ENCODE results near the gene SNCA.

SNCA gene

DNA sequence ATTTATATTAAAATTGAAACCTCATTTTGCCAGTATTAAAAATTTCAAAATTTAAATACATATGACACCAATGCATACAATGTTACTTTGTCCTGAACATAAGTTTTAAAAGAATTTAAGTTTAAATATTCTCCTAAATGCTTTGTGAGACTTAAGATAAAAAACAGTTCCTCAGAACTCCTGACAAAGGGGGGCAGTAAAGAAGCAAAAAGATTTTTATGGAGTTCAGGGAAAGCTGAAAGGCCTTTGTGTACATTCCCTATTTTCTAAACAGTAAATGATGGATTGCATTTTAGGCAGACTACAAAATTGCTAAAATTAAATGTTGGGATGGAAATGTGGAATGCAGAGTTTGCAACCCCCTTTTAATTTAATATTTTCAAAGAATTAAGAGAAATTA, 81.7 kb downstream of the SNCA start:
- H3K4me3 ChIP-seq (ENCODE audit: low read depth, low read length), result no peak overlapping the region
- CTCF ChIA-PET, result no interaction called here
- TF ChIP-seq, protein P1, sequence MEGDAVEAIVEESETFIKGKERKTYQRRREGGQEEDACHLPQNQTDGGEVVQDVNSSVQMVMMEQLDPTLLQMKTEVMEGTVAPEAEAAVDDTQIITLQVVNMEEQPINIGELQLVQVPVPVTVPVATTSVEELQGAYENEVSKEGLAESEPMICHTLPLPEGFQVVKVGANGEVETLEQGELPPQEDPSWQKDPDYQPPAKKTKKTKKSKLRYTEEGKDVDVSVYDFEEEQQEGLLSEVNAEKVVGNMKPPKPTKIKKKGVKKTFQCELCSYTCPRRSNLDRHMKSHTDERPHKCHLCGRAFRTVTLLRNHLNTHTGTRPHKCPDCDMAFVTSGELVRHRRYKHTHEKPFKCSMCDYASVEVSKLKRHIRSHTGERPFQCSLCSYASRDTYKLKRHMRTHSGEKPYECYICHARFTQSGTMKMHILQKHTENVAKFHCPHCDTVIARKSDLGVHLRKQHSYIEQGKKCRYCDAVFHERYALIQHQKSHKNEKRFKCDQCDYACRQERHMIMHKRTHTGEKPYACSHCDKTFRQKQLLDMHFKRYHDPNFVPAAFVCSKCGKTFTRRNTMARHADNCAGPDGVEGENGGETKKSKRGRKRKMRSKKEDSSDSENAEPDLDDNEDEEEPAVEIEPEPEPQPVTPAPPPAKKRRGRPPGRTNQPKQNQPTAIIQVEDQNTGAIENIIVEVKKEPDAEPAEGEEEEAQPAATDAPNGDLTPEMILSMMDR (IDR thresholded peaks at IDR 0.05; ENCODE audit: insufficient read depth, low read length, missing control alignments), result peak; percentile 4
- POLR2A ChIA-PET, result no interaction called here
- no peak for DNase-seq (ENCODE audit: low read depth, low spot score)

DNA sequence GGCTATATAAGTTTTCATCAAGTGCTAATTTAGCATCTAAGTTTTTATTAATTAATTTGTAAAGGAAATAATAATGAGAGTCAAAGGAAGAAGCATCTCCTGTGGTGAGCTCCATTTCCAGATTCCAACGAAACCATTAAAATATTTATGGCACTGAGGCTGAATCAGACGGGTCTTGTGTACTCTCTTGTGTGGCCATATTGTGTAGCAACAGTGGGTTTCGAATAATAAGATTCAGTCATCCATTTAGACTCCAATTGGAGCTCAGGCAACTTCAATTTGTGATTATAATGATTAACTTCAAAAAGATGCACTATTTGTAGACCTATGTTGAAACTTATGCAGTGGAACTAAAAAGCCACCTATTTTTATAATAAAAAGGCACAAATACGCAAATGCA, 82.4 kb downstream of the SNCA start:
- ChIA-PET CTCF (no interaction called here), POLR2A (no interaction called here)
- TF ChIP-seq, protein P1 (IDR thresholded peaks at IDR 0.05; ENCODE audit: insufficient read depth, low read length, missing control alignments), result no peak
- H3K4me3 ChIP-seq (ENCODE audit: low read depth, low read length), result no peak overlapping the region
- no peak for DNase-seq (ENCODE audit: low read depth, low spot score)

DNA sequence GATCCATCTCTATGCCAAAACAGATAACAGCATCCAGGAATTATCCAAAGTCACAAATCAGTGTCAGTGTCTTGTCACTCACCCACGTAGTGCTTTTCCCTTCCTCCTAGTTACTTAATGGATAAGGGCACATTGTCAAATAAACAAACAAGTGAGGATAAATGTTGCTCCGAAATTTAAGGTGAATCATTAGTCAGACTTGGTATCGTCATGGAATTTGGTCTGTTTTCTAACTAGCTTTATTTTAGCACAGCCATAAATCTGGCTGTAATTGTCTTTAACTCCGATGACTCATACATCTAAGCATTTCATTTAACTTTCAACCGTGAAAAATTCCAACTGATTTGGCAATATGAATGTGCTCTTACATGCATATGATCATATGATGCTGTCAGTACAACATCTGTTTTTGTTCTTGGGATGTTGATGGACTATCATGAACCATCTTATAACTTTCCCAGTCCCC, 83.3 kb downstream of the SNCA start:
- TF ChIP-seq, protein P1 (IDR thresholded peaks at IDR 0.05; ENCODE audit: insufficient read depth, low read length, missing control alignments), result no peak
- DNase-seq (ENCODE audit: low read depth, low spot score), result peak; percentile 91
- POLR2A ChIA-PET, result no interaction called here
- peak overlapping the region; percentile 7; the same call in 1 of the 2 replicates for H3K4me3 ChIP-seq (ENCODE audit: low read depth, low read length)
- CTCF ChIA-PET, result no interaction called here

DNA sequence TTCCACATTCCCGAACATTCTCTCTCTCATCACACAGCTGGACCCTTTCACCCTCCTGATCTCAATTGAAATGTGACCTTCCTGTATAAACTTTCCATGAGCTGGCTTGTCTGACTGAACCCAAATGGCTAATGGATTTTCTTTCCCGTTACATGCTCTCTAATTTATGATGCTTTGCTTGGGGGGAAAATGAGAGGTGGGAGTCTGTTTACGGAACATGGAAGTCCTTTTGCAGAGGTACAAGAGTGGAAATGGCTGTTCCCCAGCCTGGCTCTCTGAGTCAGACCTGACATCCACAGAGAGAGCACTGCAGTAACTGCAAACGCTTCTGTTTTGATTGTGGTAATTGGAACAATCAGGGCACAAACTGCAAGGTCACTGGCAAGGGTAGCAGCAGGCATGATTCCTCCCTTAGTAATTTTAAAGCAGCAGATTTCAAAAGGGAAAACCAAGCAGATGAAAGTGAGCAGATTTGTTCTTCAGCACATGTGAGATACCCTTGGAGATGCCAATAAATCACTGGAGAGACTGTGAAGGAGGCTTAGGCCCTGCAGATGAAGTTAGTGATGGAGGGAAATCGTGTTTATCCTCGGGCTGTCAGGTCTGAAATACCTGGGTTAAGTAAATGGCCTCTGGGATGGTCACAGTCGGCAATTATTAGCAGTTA, 83.9 kb downstream of the SNCA start:
- POLR2A ChIA-PET, result no interaction called here
- CTCF ChIA-PET, result no interaction called here
- peak overlapping the region; percentile 7; the same call in 1 of the 2 replicates for H3K4me3 ChIP-seq (ENCODE audit: low read depth, low read length)
- DNase-seq (ENCODE audit: low read depth, low spot score), result peak; percentile 64
- TF ChIP-seq, protein P1 (IDR thresholded peaks at IDR 0.05; ENCODE audit: insufficient read depth, low read length, missing control alignments), result no peak

DNA sequence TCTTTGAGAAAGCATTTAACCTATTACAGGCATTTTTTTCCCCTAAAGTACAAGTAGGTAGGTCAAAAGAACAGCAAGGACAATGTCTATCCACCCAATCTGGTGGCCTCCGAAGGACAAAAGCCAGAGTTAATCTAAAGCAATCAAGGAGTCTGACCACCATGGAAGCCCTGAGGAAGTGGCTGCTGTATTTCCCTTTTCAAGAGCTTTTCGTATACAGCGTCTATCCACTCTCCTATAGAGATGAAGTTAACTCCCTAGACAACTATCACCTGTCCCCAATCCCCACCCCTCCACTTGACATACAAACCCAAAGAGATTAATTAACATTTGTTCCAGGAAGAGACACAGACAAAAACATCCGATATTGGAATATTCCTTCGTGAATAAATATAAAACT, 85.5 kb downstream of the SNCA start:
- CTCF ChIA-PET, result no interaction called here
- POLR2A ChIA-PET, result no interaction called here
- no peak overlapping the region for H3K4me3 ChIP-seq (ENCODE audit: low read depth, low read length)
- DNase-seq (ENCODE audit: low read depth, low spot score), result no peak
- TF ChIP-seq, protein P1 (IDR thresholded peaks at IDR 0.05; ENCODE audit: insufficient read depth, low read length, missing control alignments), result no peak

DNA sequence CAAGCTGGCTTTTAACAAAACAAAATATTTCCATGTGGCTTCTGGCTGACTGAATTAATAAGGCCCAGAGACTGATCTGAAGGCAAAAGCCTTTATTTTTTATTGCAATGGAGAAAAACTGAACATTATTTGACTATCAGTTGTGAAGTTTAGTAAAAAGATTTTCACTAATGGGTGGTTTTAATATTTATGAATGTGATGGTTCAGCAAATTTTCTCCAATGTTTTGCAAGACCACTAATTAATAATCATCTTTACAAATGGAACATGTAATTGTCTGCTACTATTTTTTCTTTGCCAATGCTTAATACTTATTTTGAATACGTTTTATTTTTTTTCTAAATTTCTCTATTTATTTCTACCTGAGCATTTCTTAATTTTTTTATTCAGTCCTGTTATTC, 90.6 kb downstream of the SNCA start:
- no peak overlapping the region for H3K4me3 ChIP-seq (ENCODE audit: low read depth, low read length)
- ChIA-PET POLR2A (no interaction called here), CTCF (interaction anchor here (1.3 kb wide), 1 partner anchor 16 kb away, joined by 3 read pairs; no protein-coding TSS in a partner anchor)
- DNase-seq (ENCODE audit: low read depth, low spot score), result no peak
- TF ChIP-seq, protein P1 (IDR thresholded peaks at IDR 0.05; ENCODE audit: insufficient read depth, low read length, missing control alignments), result no peak

Measured in AG04449 (cell line).